Chondrocyte (in vitro differentiated cells): Measurements from ENCODE around the gene RNF166. TPM values are rescaled to one million over a fixed set of nuclear protein-coding genes. Genes with fewer than 3 reads are reported as not detected.

Experiments
- DNase-seq: peaks from one replicate; pipeline ENCODE4 v3.0.0; 2021; ENCODE audit warnings: mixed read lengths, low spot score
- H3K27ac Mint-ChIP-seq: one replicate; pipeline ENCODE4 v1.8.0; 2021; ENCODE audit warnings: mild to moderate bottlenecking, moderate library complexity, mixed read lengths; ENCODE audit not compliant: unreplicated experiment
- H3K27me3 Mint-ChIP-seq: 2 replicates; pipeline ENCODE4 v1.8.0; 2021; ENCODE audit warnings: low read depth, mixed read lengths
- H3K36me3 Mint-ChIP-seq: 2 replicates; pipeline ENCODE4 v1.8.0; 2021; ENCODE audit warnings: low read depth, mixed read lengths
- H3K4me1 Mint-ChIP-seq: 2 replicates; pipeline ENCODE4 v1.8.0; 2021; ENCODE audit warnings: low read depth, mild to moderate bottlenecking, mixed read lengths
- H3K4me3 Mint-ChIP-seq: one replicate; pipeline ENCODE4 v1.8.0; 2021; ENCODE audit warnings: mild to moderate bottlenecking, moderate library complexity, mixed read lengths; ENCODE audit not compliant: unreplicated experiment
- H3K9me3 Mint-ChIP-seq: 2 replicates; pipeline ENCODE4 v1.8.0; 2021; ENCODE audit warnings: low read depth, mixed read lengths
- total RNA-seq: library from RNA; stranded (reverse); gene quantifications from 3 replicates; pipeline ENCODE4 v1.2.1, GENCODE V29; 2021
- TF ChIP-seq, protein P1 (sequence below): fragments of 200-600 bp; sonication (generic); IDR thresholded peaks from 2 replicates; pipeline ENCODE4 v1.5.0; 2021; ENCODE audit warnings: antibody characterized with exemption, mild to moderate bottlenecking, moderate library complexity

RNF166 gene
- total RNA-seq, 1 donor from 2014 or later, result 12.8 TPM

DNA sequence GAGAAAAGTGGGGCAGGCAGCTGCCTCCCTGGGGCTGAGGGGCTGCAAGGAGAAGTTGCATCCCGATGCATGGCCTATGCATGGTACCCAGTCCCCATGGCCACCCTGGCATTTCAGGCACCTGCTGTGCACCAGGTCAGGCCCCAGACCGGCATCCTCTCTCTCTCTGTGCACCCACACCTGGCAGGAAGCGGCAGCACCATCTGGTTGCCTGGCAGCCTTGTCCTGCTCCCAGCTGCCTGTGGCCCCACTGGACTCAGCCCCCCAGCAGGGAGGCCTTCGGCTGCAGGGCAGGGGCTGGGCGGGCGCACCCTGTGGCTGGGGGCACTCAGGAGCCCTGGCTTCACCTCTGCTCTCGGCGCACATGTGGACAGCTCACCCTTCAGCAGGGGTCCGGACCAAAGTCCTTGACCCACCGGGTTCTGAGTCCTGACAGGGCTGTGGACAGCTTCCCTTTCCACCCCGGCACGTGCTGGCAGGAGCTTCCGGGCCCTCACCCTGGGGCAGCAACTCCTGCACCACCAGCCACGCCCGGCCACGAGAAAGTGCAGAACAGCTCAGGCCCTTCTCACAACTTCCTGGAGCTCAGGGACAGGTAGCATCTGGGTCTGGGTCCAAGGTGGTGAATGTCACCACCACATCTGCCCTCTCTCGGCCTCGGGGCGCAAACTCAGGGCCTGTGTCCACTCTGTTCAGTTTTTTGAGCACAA, 36.8 kb upstream of the RNF166 start:
- no peak for DNase-seq
- H3K27me3 Mint-ChIP-seq, result no peaks in the 10 kb centered on the region
- H3K4me3 Mint-ChIP-seq, result no peak overlapping the region
- H3K27ac Mint-ChIP-seq, result no peak overlapping the region
- H3K9me3 Mint-ChIP-seq, result no peaks in the 10 kb centered on the region
- peaks cover 2% of the 10 kb centered on the region for H3K36me3 Mint-ChIP-seq
- TF ChIP-seq, protein P1, sequence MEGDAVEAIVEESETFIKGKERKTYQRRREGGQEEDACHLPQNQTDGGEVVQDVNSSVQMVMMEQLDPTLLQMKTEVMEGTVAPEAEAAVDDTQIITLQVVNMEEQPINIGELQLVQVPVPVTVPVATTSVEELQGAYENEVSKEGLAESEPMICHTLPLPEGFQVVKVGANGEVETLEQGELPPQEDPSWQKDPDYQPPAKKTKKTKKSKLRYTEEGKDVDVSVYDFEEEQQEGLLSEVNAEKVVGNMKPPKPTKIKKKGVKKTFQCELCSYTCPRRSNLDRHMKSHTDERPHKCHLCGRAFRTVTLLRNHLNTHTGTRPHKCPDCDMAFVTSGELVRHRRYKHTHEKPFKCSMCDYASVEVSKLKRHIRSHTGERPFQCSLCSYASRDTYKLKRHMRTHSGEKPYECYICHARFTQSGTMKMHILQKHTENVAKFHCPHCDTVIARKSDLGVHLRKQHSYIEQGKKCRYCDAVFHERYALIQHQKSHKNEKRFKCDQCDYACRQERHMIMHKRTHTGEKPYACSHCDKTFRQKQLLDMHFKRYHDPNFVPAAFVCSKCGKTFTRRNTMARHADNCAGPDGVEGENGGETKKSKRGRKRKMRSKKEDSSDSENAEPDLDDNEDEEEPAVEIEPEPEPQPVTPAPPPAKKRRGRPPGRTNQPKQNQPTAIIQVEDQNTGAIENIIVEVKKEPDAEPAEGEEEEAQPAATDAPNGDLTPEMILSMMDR, result no peak
- no peaks in the 10 kb centered on the region for H3K4me1 Mint-ChIP-seq

DNA sequence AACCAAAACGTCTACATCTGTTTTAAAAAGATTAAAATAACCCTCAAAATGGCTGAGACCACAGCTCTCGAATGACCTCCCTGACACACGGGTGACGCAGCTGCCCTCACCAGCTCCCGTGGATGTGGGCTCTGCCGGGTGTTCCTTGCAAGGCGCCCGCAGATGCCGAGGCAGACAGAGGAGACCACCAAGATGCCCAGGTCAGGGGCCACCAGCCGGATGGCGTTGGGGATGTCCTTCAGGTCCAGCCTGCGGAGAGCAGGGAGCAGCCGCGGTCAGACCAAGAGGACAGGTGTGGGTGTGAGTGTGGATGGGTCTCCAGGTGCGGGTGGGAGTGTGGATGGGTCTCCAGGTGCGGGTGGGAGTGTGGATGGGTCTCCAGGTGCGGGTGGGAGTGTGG, 35.2 kb upstream of the RNF166 start:
- Mint-ChIP-seq H3K27me3 (no peaks in the 10 kb centered on the region), H3K4me1 (no peaks in the 10 kb centered on the region), H3K4me3 (no peak overlapping the region), H3K36me3 (peaks cover 1% of the 10 kb centered on the region), H3K9me3 (no peaks in the 10 kb centered on the region), H3K27ac (no peak overlapping the region)
- TF ChIP-seq, protein P1, result no peak
- DNase-seq, result no peak

DNA sequence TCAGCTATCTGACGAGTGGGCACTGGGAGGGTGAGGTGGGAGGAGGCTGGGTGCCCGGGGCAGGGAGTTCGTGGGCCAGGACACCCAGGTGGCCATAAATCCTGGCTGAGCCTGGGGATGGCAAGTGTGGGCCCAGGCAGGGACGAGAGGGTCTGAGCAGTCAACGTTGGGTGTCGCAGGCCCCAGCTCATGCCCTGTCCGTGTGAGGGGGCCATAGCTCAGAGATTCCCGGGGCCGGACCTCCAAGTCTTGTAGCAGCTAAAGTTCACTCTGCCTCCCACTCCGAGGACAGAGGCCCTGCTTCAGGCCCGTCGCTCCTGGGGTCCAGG, 34.5 kb upstream of the RNF166 start:
- no peaks in the 10 kb centered on the region for H3K9me3 Mint-ChIP-seq
- peaks cover 1% of the 10 kb centered on the region for H3K36me3 Mint-ChIP-seq
- TF ChIP-seq, protein P1, result no peak
- no peak for DNase-seq
- no peak overlapping the region for H3K27ac Mint-ChIP-seq
- H3K4me3 Mint-ChIP-seq, result no peak overlapping the region
- no peaks in the 10 kb centered on the region for H3K4me1 Mint-ChIP-seq
- H3K27me3 Mint-ChIP-seq, result no peaks in the 10 kb centered on the region

DNA sequence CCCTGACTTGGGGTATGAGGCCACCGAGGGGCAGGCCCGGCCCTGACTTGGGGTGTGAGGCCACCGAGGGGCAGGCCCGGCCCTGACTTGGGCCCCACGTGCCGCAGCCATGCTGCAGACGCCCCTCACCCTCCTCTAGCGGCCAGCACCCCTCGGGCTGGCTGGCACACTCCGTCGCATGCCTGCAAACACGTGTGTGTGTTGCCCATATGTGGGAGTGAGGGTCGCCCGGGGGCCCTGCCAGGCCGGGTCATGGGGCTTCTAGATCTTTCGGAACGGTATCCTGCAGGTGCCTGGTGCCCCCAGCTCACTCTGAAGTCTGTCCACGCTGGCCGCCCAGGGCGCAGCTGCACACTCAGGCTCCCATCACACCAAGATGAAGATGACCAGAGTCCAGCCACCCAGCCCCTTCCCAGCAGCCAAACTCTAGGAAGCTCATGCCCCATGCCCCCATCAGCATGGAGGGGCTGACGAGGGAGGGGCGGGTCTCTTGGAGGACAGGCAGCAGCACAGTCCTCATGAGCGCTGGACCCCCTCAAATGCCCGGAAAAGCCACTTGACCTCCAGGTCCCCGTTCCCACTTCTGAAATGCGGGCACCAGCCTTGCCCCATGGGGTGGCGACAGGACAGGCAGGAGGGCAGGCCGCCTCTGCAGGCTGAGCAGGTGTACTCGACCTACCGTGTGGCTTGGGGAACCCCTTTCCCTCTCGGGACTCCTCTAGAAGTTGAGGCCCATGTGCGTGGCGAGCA, 33.9 kb upstream of the RNF166 start:
- Mint-ChIP-seq H3K27ac (no peak overlapping the region), H3K4me3 (no peak overlapping the region), H3K36me3 (peaks cover 3% of the 10 kb centered on the region), H3K4me1 (no peaks in the 10 kb centered on the region), H3K9me3 (no peaks in the 10 kb centered on the region), H3K27me3 (no peaks in the 10 kb centered on the region)
- no peak for DNase-seq
- TF ChIP-seq, protein P1, result no peak

DNA sequence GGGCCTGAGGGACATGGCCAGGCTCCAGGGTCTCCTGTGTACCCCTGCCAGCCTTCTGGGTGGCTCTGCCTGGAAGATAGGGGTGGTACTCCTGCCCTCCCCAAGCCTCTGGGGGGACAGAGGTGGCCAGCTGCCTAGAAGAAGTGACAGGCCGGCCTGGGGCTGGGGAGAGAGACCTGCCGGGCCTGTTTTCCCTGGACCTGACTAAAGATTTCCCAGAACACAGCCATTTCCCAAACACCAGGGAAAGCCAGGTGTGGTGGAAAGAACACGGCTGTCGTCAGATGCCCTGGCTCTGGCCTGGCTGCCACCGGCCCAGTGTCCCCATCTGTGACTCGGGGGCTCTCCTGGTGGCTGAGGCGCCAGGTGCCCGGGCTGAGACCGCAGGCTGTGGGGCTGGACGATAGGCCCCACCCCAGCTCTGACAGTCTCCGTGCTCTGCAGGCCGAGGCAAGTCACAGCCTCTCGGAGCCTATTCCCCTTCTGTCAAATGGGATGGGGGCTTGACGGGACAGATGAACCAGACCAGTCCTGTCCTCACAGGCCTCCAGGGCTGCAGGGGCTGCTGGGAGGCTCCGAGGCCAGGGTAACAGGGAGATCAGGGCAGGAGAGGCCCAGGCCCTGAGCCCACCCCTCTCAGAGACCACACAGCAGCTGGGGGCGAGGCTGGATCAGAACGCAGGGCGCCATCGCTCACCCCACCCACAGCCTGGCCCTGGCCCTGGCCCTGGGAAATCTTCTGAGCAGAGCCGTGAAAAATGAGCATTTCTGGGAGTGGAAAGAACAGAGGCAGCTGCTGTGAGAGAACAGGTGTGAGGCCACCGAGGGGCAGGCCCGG, 33.1 kb upstream of the RNF166 start:
- Mint-ChIP-seq H3K4me1 (no peaks in the 10 kb centered on the region), H3K27ac (no peak overlapping the region)

More for the DNA sequence above, 33.1 kb upstream of the RNF166 start:
- DNase-seq, result no peak
- Mint-ChIP-seq H3K27me3 (no peaks in the 10 kb centered on the region), H3K36me3 (peaks cover 3% of the 10 kb centered on the region), H3K9me3 (no peaks in the 10 kb centered on the region), H3K4me3 (no peak overlapping the region)
- TF ChIP-seq, protein P1, result no peak
